PC-3 (cell line): ENCODE data around the gene ABITRAM. TPM values are rescaled to one million over a fixed set of nuclear protein-coding genes. Genes with fewer than 3 reads are reported as not detected.

ENCODE experiments used
- ATAC-seq: fragments of 200-7000 bp; cut with Tn5 transposase; 2 replicates; pipeline ENCODE4 v1.9.1; 2020; ENCODE audit warnings: mild to moderate bottlenecking, moderate library complexity
- BruUV-seq: library from RNA; stranded (reverse); fragments of 400-500 nt; replicated peaks from 2 replicates; lab custom pipeline; 2021; lab: Mats Ljungman, UMichigan
- CTCF ChIA-PET: fragments of 300-600 bp; sonication (Branson Sonifier 250); formaldehyde crosslinking; loops from one replicate; lab custom pipeline; 2022; ENCODE audit warnings: antibody characterized with exemption; lab: Charles Lee
- POLR2A ChIA-PET: fragments of 300-600 bp; sonication (Branson Sonifier 250); formaldehyde crosslinking; loops from one replicate; lab custom pipeline; 2022; ENCODE audit warnings: antibody characterized with exemption; ENCODE audit not compliant: unreplicated experiment; lab: Charles Lee
- DNase-seq: peaks from one replicate; pipeline ENCODE4 v3.0.0-alpha.2; 2015
- H2AFZ ChIP-seq: fragments of 300-600 bp; sonication (generic); 2 replicates; pipeline ENCODE4 v1.6.0; 2016; ENCODE audit warnings: antibody characterized with exemption, low read length
- H3F3A ChIP-seq: fragments of 300-600 bp; sonication (generic); one replicate; pipeline ENCODE4 v1.6.0; 2017; ENCODE audit warnings: antibody characterized with exemption, low read length, control low read depth, mild to moderate bottlenecking; ENCODE audit not compliant: unreplicated experiment
- H3K27ac ChIP-seq: fragments of 300-600 bp; sonication (generic); 2 replicates; pipeline ENCODE4 v1.5.1; 2016; ENCODE audit warnings: mild to moderate bottlenecking, low read length
- H3K27me3 ChIP-seq: fragments of 300-600 bp; sonication (generic); 2 replicates; pipeline ENCODE4 v1.6.1; 2016; ENCODE audit warnings: low read length, mixed read lengths
- H3K36me3 ChIP-seq: fragments of 300-600 bp; sonication (generic); 2 replicates; pipeline ENCODE4 v1.6.1; 2016; ENCODE audit warnings: low read depth, mixed run types, low read length, mixed read lengths
- H3K4me1 ChIP-seq: fragments of 300-600 bp; sonication (generic); 2 replicates; pipeline ENCODE4 v1.5.1; 2016; ENCODE audit warnings: low read length; ENCODE audit not compliant: insufficient read depth
- H3K4me2 ChIP-seq: fragments of 300-600 bp; sonication (generic); 2 replicates; pipeline ENCODE4 v1.6.0; 2016; ENCODE audit warnings: low read length
- H3K4me3 ChIP-seq: fragments of 300-600 bp; sonication (generic); 2 replicates; pipeline ENCODE4 v1.5.1; 2016; ENCODE audit warnings: mild to moderate bottlenecking, low read length, mixed read lengths
- H3K79me2 ChIP-seq: fragments of 300-600 bp; sonication (generic); 2 replicates; pipeline ENCODE4 v1.6.1; 2017; ENCODE audit warnings: low read length, mixed read lengths
- H3K9ac ChIP-seq: fragments of 300-600 bp; sonication (generic); 2 replicates; pipeline ENCODE4 v1.6.0; 2016; ENCODE audit warnings: mild to moderate bottlenecking, low read length
- H3K9me2 ChIP-seq: fragments of 300-600 bp; sonication (generic); replicated peaks from 2 replicates; pipeline ENCODE4 v1.6.1; 2016; ENCODE audit warnings: mixed run types, low read length, mixed read lengths
- H3K9me3 ChIP-seq: fragments of 300-600 bp; sonication (generic); 2 replicates; pipeline ENCODE4 v1.6.1; 2016; ENCODE audit warnings: low read length, mixed read lengths
- H4K20me1 ChIP-seq: fragments of 300-600 bp; sonication (generic); 2 replicates; pipeline ENCODE4 v1.6.1; 2016; ENCODE audit warnings: low read length, mixed read lengths
- EZH2 ChIP-seq: fragments of 300-600 bp; sonication (generic); IDR thresholded peaks from one replicate; pipeline ENCODE4 v1.6.1; 2017; ENCODE audit warnings: antibody characterized with exemption, mild to moderate bottlenecking, low read length; ENCODE audit not compliant: unreplicated experiment
- EZH2phosphoT487 ChIP-seq: fragments of 300-600 bp; sonication (generic); IDR thresholded peaks from 2 replicates; pipeline ENCODE4 v1.6.1; 2018; ENCODE audit warnings: mild to moderate bottlenecking, antibody characterized with exemption, low read length, borderline replicate concordance
- intact Hi-C: fragments of 100-400 bp; cut with micrococcal nuclease; formaldehyde crosslinking; loops from 2 replicates; pipeline ENCODE4 v1.9.0; 2023
- total RNA-seq: library from RNA; depleted of rRNA; stranded (reverse); fragments of >200 nt; gene quantifications from 2 replicates; pipeline ENCODE4 v1.2.3, GENCODE V29; 2014
- TF ChIP-seq, protein P1 (sequence below): fragments of 300-600 bp; sonication (generic); conservative IDR thresholded peaks from 2 replicates; pipeline ENCODE4 v1.5.1; 2017; ENCODE audit warnings: antibody characterized with exemption, low read depth, mild to moderate bottlenecking, low read length

ABITRAM gene
- total RNA-seq, 1 experiment from 2014 or later, result 7.8 TPM

DNA sequence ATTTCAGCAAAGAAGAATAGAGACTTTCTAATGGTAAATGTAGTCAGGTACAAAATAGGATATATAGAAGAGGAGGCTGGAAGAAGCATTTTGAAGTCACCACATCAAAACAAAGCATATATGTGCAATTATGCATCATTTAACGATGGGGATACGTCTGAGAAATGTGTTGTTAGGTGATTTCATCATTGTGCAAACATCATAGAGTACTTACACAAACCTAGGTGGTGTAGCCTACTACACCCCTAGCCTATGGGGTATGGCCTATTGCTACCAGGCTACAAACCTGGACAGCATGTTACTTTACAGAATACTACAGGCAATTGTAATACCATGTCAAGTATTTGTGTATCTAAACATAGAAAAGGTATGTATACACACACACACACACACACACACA, 28.7 kb upstream of the ABITRAM start:
- no peak for DNase-seq
- BruUV-seq, result no TSS peak
- Histone ChIP-seq H3K4me3 (no peak overlapping the region), H3K79me2 (no peaks in the 10 kb centered on the region), H3K4me1 (no peaks in the 10 kb centered on the region; the same call in 1 of the 2 replicates), H3K27me3 (no peaks in the 10 kb centered on the region), H3F3A (no peaks in the 10 kb centered on the region), H3K9ac (no peak overlapping the region), H3K4me2 (no peak overlapping the region), H3K9me2 (no peaks in the 10 kb centered on the region), H3K36me3 (peaks cover 15% of the 10 kb centered on the region), H4K20me1 (no peaks in the 10 kb centered on the region), H2AFZ (no peak overlapping the region), H3K9me3 (no peaks in the 10 kb centered on the region), H3K27ac (no peak overlapping the region)
- ATAC-seq, result no peak
- ChIA-PET CTCF (no interaction called here), POLR2A (no interaction called here)
- TF ChIP-seq, protein P1, sequence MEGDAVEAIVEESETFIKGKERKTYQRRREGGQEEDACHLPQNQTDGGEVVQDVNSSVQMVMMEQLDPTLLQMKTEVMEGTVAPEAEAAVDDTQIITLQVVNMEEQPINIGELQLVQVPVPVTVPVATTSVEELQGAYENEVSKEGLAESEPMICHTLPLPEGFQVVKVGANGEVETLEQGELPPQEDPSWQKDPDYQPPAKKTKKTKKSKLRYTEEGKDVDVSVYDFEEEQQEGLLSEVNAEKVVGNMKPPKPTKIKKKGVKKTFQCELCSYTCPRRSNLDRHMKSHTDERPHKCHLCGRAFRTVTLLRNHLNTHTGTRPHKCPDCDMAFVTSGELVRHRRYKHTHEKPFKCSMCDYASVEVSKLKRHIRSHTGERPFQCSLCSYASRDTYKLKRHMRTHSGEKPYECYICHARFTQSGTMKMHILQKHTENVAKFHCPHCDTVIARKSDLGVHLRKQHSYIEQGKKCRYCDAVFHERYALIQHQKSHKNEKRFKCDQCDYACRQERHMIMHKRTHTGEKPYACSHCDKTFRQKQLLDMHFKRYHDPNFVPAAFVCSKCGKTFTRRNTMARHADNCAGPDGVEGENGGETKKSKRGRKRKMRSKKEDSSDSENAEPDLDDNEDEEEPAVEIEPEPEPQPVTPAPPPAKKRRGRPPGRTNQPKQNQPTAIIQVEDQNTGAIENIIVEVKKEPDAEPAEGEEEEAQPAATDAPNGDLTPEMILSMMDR, result no peak
- TF ChIP-seq EZH2phosphoT487 (no peak), EZH2 (no peak)
- intact Hi-C loops, result no loop called here

DNA sequence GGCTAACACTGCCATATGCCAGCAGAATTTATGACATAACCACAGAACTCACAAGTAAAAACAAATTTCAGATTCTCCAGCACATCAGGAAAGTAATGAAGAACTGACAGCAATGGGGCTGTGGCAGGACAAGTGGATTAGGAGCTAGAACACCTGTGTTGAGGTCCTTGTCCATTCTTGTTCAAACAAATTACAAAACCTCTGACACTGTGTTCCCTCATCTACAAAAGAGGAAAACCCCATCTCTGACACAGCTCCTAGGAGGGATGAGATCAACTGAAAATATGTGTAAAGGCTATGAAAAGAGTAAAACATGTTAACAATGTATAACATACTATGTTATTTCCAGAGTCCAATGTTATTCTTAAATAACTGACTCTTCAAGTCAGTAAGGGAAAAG, 23.8 kb upstream of the ABITRAM start:
- no peaks in the 10 kb centered on the region for H3K27me3 ChIP-seq
- no peak overlapping the region for H2AFZ ChIP-seq
- no peak overlapping the region for H3K9ac ChIP-seq
- H3K36me3 ChIP-seq, result peaks cover 8% of the 10 kb centered on the region
- H3K4me3 ChIP-seq, result no peak overlapping the region
- ChIA-PET POLR2A (no interaction called here), CTCF (no interaction called here)
- no peaks in the 10 kb centered on the region for H4K20me1 ChIP-seq
- ATAC-seq (no peak), DNase-seq (no peak)
- H3K4me1 ChIP-seq, result no peaks in the 10 kb centered on the region
- no peaks in the 10 kb centered on the region for H3K9me3 ChIP-seq
- no TSS peak for BruUV-seq
- H3F3A ChIP-seq, result no peaks in the 10 kb centered on the region
- TF ChIP-seq EZH2 (no peak), EZH2phosphoT487 (no peak)
- TF ChIP-seq, protein P1, result no peak
- H3K79me2 ChIP-seq, result no peaks in the 10 kb centered on the region
- no peaks in the 10 kb centered on the region for H3K9me2 ChIP-seq
- H3K27ac ChIP-seq, result no peak overlapping the region
- intact Hi-C loops, result no loop called here
- H3K4me2 ChIP-seq, result no peak overlapping the region

DNA sequence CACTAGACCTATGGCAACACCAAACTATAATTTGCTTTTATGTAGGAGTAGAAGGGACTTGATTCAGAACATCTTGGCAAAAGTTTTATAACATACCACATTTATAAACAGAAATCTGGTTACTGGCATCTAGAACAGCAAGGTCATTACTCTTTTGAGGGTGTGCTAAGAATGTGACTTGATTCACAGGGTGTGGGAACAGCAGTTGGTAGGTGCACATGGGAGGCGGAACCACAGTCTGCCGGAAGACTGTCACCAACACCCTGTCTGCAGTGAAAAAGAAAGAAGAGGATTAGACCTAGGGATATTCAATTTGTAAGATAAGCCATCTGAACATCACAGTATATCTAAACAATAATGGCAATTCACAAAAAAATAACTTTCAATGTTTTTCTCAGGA, 23.3 kb upstream of the ABITRAM start:
- Histone ChIP-seq H3K27me3 (no peaks in the 10 kb centered on the region), H3K9ac (no peak overlapping the region), H3K9me3 (no peaks in the 10 kb centered on the region), H3K36me3 (peaks cover 9% of the 10 kb centered on the region), H3F3A (no peaks in the 10 kb centered on the region), H3K4me1 (no peaks in the 10 kb centered on the region), H3K79me2 (no peaks in the 10 kb centered on the region), H4K20me1 (no peaks in the 10 kb centered on the region), H3K27ac (no peak overlapping the region), H3K9me2 (no peaks in the 10 kb centered on the region), H3K4me3 (no peak overlapping the region), H3K4me2 (no peak overlapping the region), H2AFZ (no peak overlapping the region)
- DNase-seq (no peak), ATAC-seq (no peak)
- TF ChIP-seq EZH2 (no peak), EZH2phosphoT487 (no peak)
- TF ChIP-seq, protein P1, result no peak
- BruUV-seq, result no TSS peak
- intact Hi-C loops, result no loop called here
- CTCF ChIA-PET, result no interaction called here
- POLR2A ChIA-PET, result no interaction called here
